Measurements from ENCODE around the gene CDKAL1.

DNA sequence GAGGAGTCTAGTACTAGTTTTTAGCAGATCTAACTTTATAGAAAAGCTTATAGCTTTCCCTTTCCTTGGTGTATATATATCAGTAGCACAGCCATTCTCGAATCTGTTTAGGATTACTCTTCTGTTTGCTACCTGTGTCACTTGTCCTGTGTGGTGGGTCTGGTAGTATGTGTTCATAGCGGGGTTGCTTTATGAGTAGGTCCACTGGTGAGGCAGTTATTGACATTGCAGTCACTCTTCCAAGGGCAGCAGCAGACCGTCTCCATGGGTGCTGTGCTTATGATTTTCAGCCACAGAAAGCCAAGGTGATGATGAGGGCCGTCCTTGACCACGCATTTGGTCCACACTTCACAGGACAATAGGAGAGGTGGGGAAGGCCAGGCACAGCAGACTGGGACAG, 171.5 kb downstream of the CDKAL1 start:
- TF ChIP-seq, protein P1, sequence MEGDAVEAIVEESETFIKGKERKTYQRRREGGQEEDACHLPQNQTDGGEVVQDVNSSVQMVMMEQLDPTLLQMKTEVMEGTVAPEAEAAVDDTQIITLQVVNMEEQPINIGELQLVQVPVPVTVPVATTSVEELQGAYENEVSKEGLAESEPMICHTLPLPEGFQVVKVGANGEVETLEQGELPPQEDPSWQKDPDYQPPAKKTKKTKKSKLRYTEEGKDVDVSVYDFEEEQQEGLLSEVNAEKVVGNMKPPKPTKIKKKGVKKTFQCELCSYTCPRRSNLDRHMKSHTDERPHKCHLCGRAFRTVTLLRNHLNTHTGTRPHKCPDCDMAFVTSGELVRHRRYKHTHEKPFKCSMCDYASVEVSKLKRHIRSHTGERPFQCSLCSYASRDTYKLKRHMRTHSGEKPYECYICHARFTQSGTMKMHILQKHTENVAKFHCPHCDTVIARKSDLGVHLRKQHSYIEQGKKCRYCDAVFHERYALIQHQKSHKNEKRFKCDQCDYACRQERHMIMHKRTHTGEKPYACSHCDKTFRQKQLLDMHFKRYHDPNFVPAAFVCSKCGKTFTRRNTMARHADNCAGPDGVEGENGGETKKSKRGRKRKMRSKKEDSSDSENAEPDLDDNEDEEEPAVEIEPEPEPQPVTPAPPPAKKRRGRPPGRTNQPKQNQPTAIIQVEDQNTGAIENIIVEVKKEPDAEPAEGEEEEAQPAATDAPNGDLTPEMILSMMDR (IDR thresholded peaks at IDR 0.05; ENCODE audit: low read depth, low read length), result no peak
- TF ChIP-seq EZH2phosphoT487 (IDR thresholded peaks at IDR 0.05; ENCODE audit: low read depth), result no peak
